Smooth muscle cell (in vitro differentiated cells): ENCODE results near the gene ALLC. TPM values are rescaled to one million over a fixed set of nuclear protein-coding genes. Genes with fewer than 3 reads are reported as not detected.

Source experiments
- DNase-seq: peaks from one replicate; lab custom pipeline; 2025; ENCODE audit not compliant: unreplicated experiment; lab: John Stamatoyannopoulos, UW
- H2AFZ ChIP-seq: fragments of 200-600 bp; sonication (generic); 2 replicates; pipeline ENCODE4 v1.6.0; 2016; ENCODE audit warnings: antibody characterized with exemption, low read depth, mild to moderate bottlenecking
- H3F3A ChIP-seq: fragments of 200-600 bp; sonication (generic); 2 replicates; pipeline ENCODE4 v1.6.0; 2017; ENCODE audit warnings: antibody characterized with exemption, low read depth
- H3K27ac ChIP-seq: fragments of 200-600 bp; sonication (generic); 2 replicates; pipeline ENCODE4 v1.5.1; 2016; ENCODE audit warnings: low read depth, mild to moderate bottlenecking
- H3K27me3 ChIP-seq: fragments of 200-600 bp; sonication (generic); 2 replicates; pipeline ENCODE4 v1.6.1; 2016; ENCODE audit warnings: low read depth, mild to moderate bottlenecking
- H3K36me3 ChIP-seq: fragments of 200-600 bp; sonication (generic); 2 replicates; pipeline ENCODE4 v1.5.1; 2016; ENCODE audit warnings: low read depth
- H3K4me1 ChIP-seq: fragments of 200-600 bp; sonication (generic); 2 replicates; pipeline ENCODE4 v1.5.1; 2016; ENCODE audit warnings: low read depth
- H3K4me2 ChIP-seq: fragments of 200-600 bp; sonication (generic); 2 replicates; pipeline ENCODE4 v1.6.0; 2016; ENCODE audit warnings: mild to moderate bottlenecking
- H3K4me3 ChIP-seq: fragments of 200-600 bp; sonication (generic); 2 replicates; pipeline ENCODE4 v1.5.1; 2016; ENCODE audit warnings: mild to moderate bottlenecking
- H3K79me2 ChIP-seq: fragments of 200-600 bp; sonication (generic); 2 replicates; pipeline ENCODE4 v1.6.0; 2016; ENCODE audit warnings: low read depth, mild to moderate bottlenecking
- H3K9ac ChIP-seq: fragments of 200-600 bp; sonication (generic); 2 replicates; pipeline ENCODE4 v1.6.0; 2016; ENCODE audit warnings: low read depth
- H3K9me3 ChIP-seq: fragments of 200-600 bp; sonication (generic); replicated peaks from 2 replicates; pipeline ENCODE4 v1.5.1; 2016; ENCODE audit warnings: low read depth
- H4K20me1 ChIP-seq: fragments of 200-600 bp; sonication (generic); 2 replicates; pipeline ENCODE4 v1.6.0; 2016; ENCODE audit warnings: low read depth
- WGBS: methylation state at CpG from one replicate; pipeline ENCODE4 v1.1.7; 2016; ENCODE audit warnings: low lambda C conversion rate; 5-methylcytosine and 5-hydroxymethylcytosine counted together
- polyA plus RNA-seq: library from polyadenylated mRNA; unstranded; fragments of >200 nt; fragmentation: Nextera tagmentation; extraction: Ambion mirVana; gene quantifications from 2 replicates; pipeline ENCODE4 v1.2.1, GENCODE V29; 2016
- total RNA-seq: library from RNA; depleted of rRNA; stranded (reverse); fragments of >200 nt; gene quantifications from 2 replicates; pipeline ENCODE4 v1.2.3, GENCODE V29; 2014
- TF ChIP-seq, protein P1 (sequence below): fragments of 200-600 bp; sonication (generic); IDR thresholded peaks from 2 replicates; pipeline ENCODE4 v1.5.1; 2017; ENCODE audit warnings: borderline replicate concordance, mild to moderate bottlenecking, antibody characterized with exemption; ENCODE audit not compliant: insufficient read depth, poor library complexity, severe bottlenecking

Gene ALLC
- total and polyA plus RNA-seq, 2 experiments from 2014 or later = not detected

DNA sequence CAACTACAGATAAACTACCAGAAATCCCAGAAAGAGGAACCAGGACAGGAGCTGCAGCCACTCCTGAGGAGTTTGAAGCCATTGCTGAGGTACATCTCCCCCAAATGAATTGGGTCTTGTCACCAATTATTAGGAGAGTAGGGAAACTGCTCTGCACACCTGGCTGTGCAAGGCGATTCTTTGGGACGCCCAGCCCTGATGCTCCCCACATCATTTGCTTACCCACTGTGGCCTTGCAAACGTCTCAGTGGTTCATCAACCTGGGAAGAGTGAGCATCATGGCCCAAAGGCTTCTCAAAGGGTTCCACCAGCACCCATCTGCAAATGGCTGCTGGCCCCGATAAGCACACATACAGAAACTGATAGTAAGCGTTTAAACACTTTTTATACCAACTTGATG lies 23.6 kb downstream of the ALLC start:
- Histone ChIP-seq H3F3A (no peaks in the 10 kb centered on the region), H3K4me2 (no peak overlapping the region), H3K9me3 (no peaks in the 10 kb centered on the region), H3K4me3 (no peak overlapping the region), H3K9ac (no peak overlapping the region), H2AFZ (no peak overlapping the region), H3K27ac (no peak overlapping the region), H4K20me1 (no peaks in the 10 kb centered on the region), H3K27me3 (no peaks in the 10 kb centered on the region), H3K36me3 (no peaks in the 10 kb centered on the region), H3K4me1 (no peaks in the 10 kb centered on the region), H3K79me2 (no peaks in the 10 kb centered on the region)
- TF ChIP-seq, protein P1, sequence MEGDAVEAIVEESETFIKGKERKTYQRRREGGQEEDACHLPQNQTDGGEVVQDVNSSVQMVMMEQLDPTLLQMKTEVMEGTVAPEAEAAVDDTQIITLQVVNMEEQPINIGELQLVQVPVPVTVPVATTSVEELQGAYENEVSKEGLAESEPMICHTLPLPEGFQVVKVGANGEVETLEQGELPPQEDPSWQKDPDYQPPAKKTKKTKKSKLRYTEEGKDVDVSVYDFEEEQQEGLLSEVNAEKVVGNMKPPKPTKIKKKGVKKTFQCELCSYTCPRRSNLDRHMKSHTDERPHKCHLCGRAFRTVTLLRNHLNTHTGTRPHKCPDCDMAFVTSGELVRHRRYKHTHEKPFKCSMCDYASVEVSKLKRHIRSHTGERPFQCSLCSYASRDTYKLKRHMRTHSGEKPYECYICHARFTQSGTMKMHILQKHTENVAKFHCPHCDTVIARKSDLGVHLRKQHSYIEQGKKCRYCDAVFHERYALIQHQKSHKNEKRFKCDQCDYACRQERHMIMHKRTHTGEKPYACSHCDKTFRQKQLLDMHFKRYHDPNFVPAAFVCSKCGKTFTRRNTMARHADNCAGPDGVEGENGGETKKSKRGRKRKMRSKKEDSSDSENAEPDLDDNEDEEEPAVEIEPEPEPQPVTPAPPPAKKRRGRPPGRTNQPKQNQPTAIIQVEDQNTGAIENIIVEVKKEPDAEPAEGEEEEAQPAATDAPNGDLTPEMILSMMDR = no peak
- WGBS = 90% methylated on average over 5 of the region's 5 CpGs
- DNase-seq = no peak

DNA sequence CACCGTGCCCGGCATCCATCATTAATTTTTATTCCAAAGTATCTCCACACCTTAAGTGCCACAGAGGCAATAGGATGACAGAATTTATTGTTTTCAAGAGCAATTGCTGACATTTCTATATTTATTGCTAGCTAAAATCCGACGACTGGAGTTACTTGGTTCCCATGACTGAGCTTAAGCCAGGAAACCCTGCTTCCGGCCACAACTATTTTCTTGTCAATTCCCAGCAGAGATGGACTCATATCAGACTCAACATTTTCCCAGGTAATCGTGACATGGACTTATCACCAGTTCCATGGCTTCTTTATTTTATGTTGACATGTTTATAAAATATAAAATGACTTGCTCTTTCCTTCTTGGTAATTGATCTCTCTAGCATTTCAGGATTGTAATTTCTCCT lies 24.8 kb downstream of the ALLC start:
- no peak overlapping the region for H3K27ac ChIP-seq
- no peak overlapping the region for H3K9ac ChIP-seq
- H3K79me2 ChIP-seq = no peaks in the 10 kb centered on the region
- no peaks in the 10 kb centered on the region for H4K20me1 ChIP-seq
- no peak overlapping the region for H2AFZ ChIP-seq
- H3K36me3 ChIP-seq = no peaks in the 10 kb centered on the region
- no peak overlapping the region for H3K4me3 ChIP-seq
- WGBS = 96% methylated on average over 6 of the region's 6 CpGs
- no peak for DNase-seq
- no peaks in the 10 kb centered on the region for H3K4me1 ChIP-seq
- H3K27me3 ChIP-seq = no peaks in the 10 kb centered on the region
- H3K9me3 ChIP-seq = no peaks in the 10 kb centered on the region
- TF ChIP-seq, protein P1 = no peak
- no peaks in the 10 kb centered on the region for H3F3A ChIP-seq
- H3K4me2 ChIP-seq = no peak overlapping the region

DNA sequence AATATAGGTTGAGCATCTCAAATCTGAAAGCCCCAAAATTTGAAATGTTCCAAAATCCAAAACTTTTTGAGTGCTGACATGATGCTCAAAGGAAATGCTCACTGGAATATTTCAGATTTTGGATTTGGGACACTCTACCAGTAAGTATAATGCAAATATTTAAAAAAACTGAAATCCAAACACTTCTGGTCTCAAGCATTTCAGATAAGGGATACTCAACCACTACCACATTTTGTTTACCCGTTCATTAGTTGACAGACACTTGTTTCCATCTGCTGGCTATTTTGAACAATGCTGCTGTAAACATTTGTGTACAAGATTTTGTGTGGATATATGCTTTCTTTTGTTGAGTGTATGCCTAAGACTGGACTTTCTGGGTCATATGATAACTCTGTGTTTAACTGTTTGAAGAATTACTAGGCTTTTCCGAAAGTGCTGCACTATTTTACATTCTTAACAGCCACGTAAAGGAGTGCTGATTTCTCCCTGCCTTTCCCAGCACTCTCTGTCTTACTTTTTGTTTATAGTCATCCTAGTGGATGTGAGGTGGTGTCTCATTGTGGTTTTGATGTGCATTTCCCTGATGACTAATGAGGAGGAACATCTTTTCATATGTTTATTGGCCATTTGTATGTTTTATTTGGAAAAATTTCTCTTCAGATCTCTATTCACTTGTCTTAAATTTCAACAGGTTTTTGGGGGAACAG lies 25.9 kb downstream of the ALLC start:
- no peaks in the 10 kb centered on the region for H3K79me2 ChIP-seq
- H3K9ac ChIP-seq = no peak overlapping the region
- DNase-seq = no peak
- 60% methylated on average over 3 of the region's 3 CpGs for WGBS
- H3F3A ChIP-seq = no peaks in the 10 kb centered on the region
- no peaks in the 10 kb centered on the region for H3K4me1 ChIP-seq
- TF ChIP-seq, protein P1 = no peak
- H3K9me3 ChIP-seq = no peaks in the 10 kb centered on the region
- H3K27ac ChIP-seq = no peak overlapping the region
- no peak overlapping the region for H3K4me3 ChIP-seq
- no peaks in the 10 kb centered on the region for H3K27me3 ChIP-seq
- no peaks in the 10 kb centered on the region for H4K20me1 ChIP-seq
- H2AFZ ChIP-seq = no peak overlapping the region
- H3K36me3 ChIP-seq = no peaks in the 10 kb centered on the region
- no peak overlapping the region for H3K4me2 ChIP-seq
